MCF 10A (cell line): ENCODE data around the gene RTF2. TPM values are rescaled to one million over a fixed set of nuclear protein-coding genes. Genes with fewer than 3 reads are reported as not detected.
"Not testable (repeated sequence)": the region's sequence is repeated elsewhere in the genome, so short reads cannot be mapped to it uniquely, and the experiment has no call there.

ENCODE experiments used
- BruUV-seq: library from RNA; stranded (reverse); fragments of 400-500 nt; replicated peaks from 2 replicates; lab custom pipeline; 2021; lab: Mats Ljungman, UMichigan
- CTCF ChIA-PET: fragments of 300-600 bp; sonication (Branson Sonifier 250); formaldehyde crosslinking; extraction: SDS; loops from one replicate; lab custom pipeline; 2021; ENCODE audit warnings: antibody characterized with exemption, inconsistent platforms; lab: Yijun Ruan, JAX
- POLR2A ChIA-PET: fragments of 300-600, 350-650 bp; sonication (Branson Sonifier 250); formaldehyde crosslinking; extraction: SDS; loops from one replicate; lab custom pipeline; 2020; ENCODE audit warnings: antibody characterized with exemption, inconsistent platforms; lab: Yijun Ruan, JAX
- DNase-seq: peaks from one replicate; pipeline ENCODE4 v3.0.0-alpha.2; 2018; ENCODE audit not compliant: unreplicated experiment
- H3K27ac Mint-ChIP-seq: one replicate; pipeline ENCODE4 v1.8.0; 2022; ENCODE audit warnings: mild to moderate bottlenecking, low read depth, mixed read lengths; ENCODE audit not compliant: unreplicated experiment
- H3K27me3 Mint-ChIP-seq: one replicate; pipeline ENCODE4 v1.8.0; 2022; ENCODE audit warnings: mixed read lengths; ENCODE audit not compliant: insufficient read depth, unreplicated experiment
- H3K36me3 Mint-ChIP-seq: one replicate; pipeline ENCODE4 v1.8.0; 2022; ENCODE audit warnings: mild to moderate bottlenecking, moderate library complexity, mixed read lengths; ENCODE audit not compliant: insufficient read depth, unreplicated experiment
- H3K4me1 Mint-ChIP-seq: one replicate; pipeline ENCODE4 v1.8.0; 2022; ENCODE audit warnings: mixed read lengths; ENCODE audit not compliant: insufficient read depth, unreplicated experiment
- H3K4me3 Mint-ChIP-seq: one replicate; pipeline ENCODE4 v1.8.0; 2022; ENCODE audit warnings: mild to moderate bottlenecking, moderate library complexity, mixed read lengths; ENCODE audit not compliant: unreplicated experiment
- H3K9me3 Mint-ChIP-seq: one replicate; pipeline ENCODE4 v1.8.0; 2022; ENCODE audit warnings: mixed read lengths; ENCODE audit not compliant: unreplicated experiment
- intact Hi-C: fragments of 100-400 bp; cut with micrococcal nuclease; formaldehyde crosslinking; loops from 2 replicates; pipeline ENCODE4 v1.14.1; 2022
- total RNA-seq: library from RNA; stranded (reverse); gene quantifications from 2 replicates; pipeline ENCODE4 v1.2.3, GENCODE V29; 2022
- TF ChIP-seq, protein P1 (sequence below): fragments of 200-600 bp; IDR thresholded peaks from one replicate; pipeline ENCODE4 v1.8.0; 2022; ENCODE audit warnings: antibody characterized with exemption, mild to moderate bottlenecking; ENCODE audit not compliant: unreplicated experiment

Gene RTF2
- total RNA-seq, 1 experiment from 2014 or later = 66.4 TPM

GRCh38 chr20:56518721-56519398, 50.4 kb downstream of the RTF2 start:
- ChIA-PET CTCF (interaction anchor here (0.6 to 1.5 kb wide), 4 partner anchors 9 to 525 kb away, joined by 3 read pairs; no protein-coding TSS in a partner anchor), POLR2A (interaction anchor here (1.6 kb wide), 1 partner anchor 23 kb away, joined by 4 read pairs; no protein-coding TSS in a partner anchor)
- BruUV-seq = no TSS peak
- intact Hi-C loops = no loop called here
- DNase-seq = no peak
- Mint-ChIP-seq H3K27ac (no peak overlapping the region), H3K27me3 (no peaks in the 10 kb centered on the region), H3K4me3 (no peak overlapping the region), H3K36me3 (peaks cover 68% of the 10 kb centered on the region), H3K9me3 (peaks cover 12% of the 10 kb centered on the region), H3K4me1 (no peaks in the 10 kb centered on the region)
- TF ChIP-seq, protein P1, sequence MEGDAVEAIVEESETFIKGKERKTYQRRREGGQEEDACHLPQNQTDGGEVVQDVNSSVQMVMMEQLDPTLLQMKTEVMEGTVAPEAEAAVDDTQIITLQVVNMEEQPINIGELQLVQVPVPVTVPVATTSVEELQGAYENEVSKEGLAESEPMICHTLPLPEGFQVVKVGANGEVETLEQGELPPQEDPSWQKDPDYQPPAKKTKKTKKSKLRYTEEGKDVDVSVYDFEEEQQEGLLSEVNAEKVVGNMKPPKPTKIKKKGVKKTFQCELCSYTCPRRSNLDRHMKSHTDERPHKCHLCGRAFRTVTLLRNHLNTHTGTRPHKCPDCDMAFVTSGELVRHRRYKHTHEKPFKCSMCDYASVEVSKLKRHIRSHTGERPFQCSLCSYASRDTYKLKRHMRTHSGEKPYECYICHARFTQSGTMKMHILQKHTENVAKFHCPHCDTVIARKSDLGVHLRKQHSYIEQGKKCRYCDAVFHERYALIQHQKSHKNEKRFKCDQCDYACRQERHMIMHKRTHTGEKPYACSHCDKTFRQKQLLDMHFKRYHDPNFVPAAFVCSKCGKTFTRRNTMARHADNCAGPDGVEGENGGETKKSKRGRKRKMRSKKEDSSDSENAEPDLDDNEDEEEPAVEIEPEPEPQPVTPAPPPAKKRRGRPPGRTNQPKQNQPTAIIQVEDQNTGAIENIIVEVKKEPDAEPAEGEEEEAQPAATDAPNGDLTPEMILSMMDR = no peak

GRCh38 chr20:56519551-56519950, 51.1 kb downstream of the RTF2 start:
- DNase-seq = no peak
- intact Hi-C loops = no loop called here
- Mint-ChIP-seq H3K9me3 (peaks cover 12% of the 10 kb centered on the region), H3K27ac (no peak overlapping the region), H3K36me3 (peaks cover 63% of the 10 kb centered on the region), H3K27me3 (peaks cover 4% of the 10 kb centered on the region), H3K4me1 (no peaks in the 10 kb centered on the region), H3K4me3 (no peak overlapping the region)
- POLR2A ChIA-PET = interaction anchor here (0.6 kb wide), 1 partner anchor 350 kb away, joined by 3 read pairs; no protein-coding TSS in a partner anchor
- no TSS peak for BruUV-seq
- CTCF ChIA-PET = interaction anchor here (0.7 to 1.5 kb wide), 2 partner anchors 11 to 478 kb away, joined by 3 read pairs; no protein-coding TSS in a partner anchor
- TF ChIP-seq, protein P1 = no peak

DNA sequence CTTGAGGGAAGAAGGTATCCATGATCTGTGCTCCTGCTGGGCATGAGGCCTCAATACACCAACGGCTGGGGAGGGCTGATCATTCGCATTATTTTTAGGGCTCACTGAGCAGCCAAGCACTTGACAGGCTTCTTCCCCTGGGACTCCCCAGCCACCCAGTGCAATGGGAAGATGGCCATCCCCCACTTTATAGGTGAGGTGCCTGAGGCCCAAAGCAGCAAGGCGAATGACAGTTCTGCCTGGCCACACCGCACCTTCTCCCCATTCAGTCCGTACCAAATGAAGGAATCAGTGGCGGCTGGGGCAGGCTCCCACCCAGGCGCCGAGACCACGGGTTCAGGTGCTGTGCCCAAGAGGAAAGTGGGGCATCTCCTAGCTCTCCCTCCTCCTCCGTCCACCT, 51.8 kb downstream of the RTF2 start:
- Mint-ChIP-seq H3K4me1 (no peaks in the 10 kb centered on the region), H3K27me3 (peaks cover 10% of the 10 kb centered on the region), H3K36me3 (peaks cover 57% of the 10 kb centered on the region), H3K4me3 (no peak overlapping the region), H3K27ac (no peak overlapping the region), H3K9me3 (peaks cover 12% of the 10 kb centered on the region)
- no TSS peak for BruUV-seq
- CTCF ChIA-PET = interaction anchor here (0.6 to 0.8 kb wide), 3 partner anchors 302 to 746 kb away, joined by 3 read pairs; no protein-coding TSS in a partner anchor
- DNase-seq = no peak
- POLR2A ChIA-PET = interaction anchor here (0.6 kb wide), 1 partner anchor 350 kb away, joined by 3 read pairs; no protein-coding TSS in a partner anchor
- intact Hi-C loops = no loop called here
- TF ChIP-seq, protein P1 = no peak

DNA sequence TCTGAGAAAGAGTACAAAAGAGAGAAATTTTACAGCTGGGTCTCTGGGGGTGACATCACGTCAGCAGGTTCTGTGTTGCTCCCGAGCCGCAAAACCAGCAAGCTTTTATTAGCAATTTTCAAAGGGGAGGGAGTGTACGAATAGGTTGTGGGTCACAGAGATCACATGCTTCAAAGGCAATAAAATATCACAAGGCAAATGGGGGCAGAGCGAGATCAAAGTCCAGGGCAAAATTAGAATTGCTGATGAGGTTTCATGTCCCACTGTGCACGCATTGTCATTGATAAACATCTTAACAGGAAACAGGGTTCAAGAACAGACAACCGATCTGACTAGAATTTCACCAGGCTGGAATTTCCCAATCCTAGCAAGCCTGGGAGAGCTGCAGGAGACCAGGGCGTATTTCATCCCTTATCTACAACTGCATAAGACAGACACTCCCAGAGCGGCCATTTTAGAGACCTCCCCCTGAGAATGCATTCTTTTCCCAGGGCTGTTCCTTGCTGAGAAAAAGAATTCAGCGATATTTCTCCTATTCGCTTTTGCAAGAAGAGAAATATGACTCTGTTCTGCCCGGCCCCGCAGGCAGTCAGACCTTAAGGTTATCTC, 52.4 kb downstream of the RTF2 start:
- Mint-ChIP-seq H3K9me3 (peaks cover 12% of the 10 kb centered on the region), H3K36me3 (peaks cover 51% of the 10 kb centered on the region), H3K27me3 (peaks cover 17% of the 10 kb centered on the region)
- intact Hi-C loops, H3K27ac Mint-ChIP-seq, H3K4me3 Mint-ChIP-seq, BruUV-seq, H3K4me1 Mint-ChIP-seq, DNase-seq, POLR2A ChIA-PET: not testable (repeated sequence)
- CTCF ChIA-PET = interaction anchor here (0.6 to 0.8 kb wide), 2 partner anchors 302 to 745 kb away, joined by 3 read pairs; no protein-coding TSS in a partner anchor
